HG03108 (cell line): Measurements from ENCODE around the gene TNNT1.
A peak's percentile ranks its signal among the peaks of the same experiment; 100 is the strongest.
"Not testable (repeated sequence)": the region's sequence is repeated elsewhere in the genome, so short reads cannot be mapped to it uniquely, and the experiment has no call there.

Experiments
- ATAC-seq: cut with Tn5 transposase; IDR thresholded peaks from one replicate; pipeline ENCODE4 v1.9.1; 2021; ENCODE audit warnings: moderate library complexity; ENCODE audit not compliant: unreplicated experiment

Gene TNNT1

GRCh38 chr19:55149078-55150003 lies at the start of gene TNNT1:
TNNT1 (minus strand) TSS chr19:55149206; CDS start chr19:55147157, 2,049 bp downstream.
- ATAC-seq = no peak

- ATAC-seq = no peak
Observed at GRCh38 chr19:55198651-55199050, 49.6 kb upstream of the TNNT1 start.

- no peak for ATAC-seq
Observed at GRCh38 chr19:55197528-55197927, 48.5 kb upstream of the TNNT1 start.

- ATAC-seq = no peak
Observed at GRCh38 chr19:55196803-55197202, 47.8 kb upstream of the TNNT1 start.

GRCh38 chr19:55193481-55193880 lies 44.5 kb upstream of the TNNT1 start:
- ATAC-seq = no peak

GRCh38 chr19:55189403-55189835 lies 40.4 kb upstream of the TNNT1 start:
- ATAC-seq = no peak

GRCh38 chr19:55188625-55189024 lies 39.6 kb upstream of the TNNT1 start:
- ATAC-seq = no peak

GRCh38 chr19:55186080-55186479 lies 37.1 kb upstream of the TNNT1 start:
- no peak for ATAC-seq

- no peak for ATAC-seq
Observed at GRCh38 chr19:55181740-55182139, 32.7 kb upstream of the TNNT1 start.

- ATAC-seq = no peak
Observed at GRCh38 chr19:55179606-55180484, 30.8 kb upstream of the TNNT1 start, which contains the start of gene SYT5. SYT5 (minus strand) TSS chr19:55180289; CDS start chr19:55179041, 1,248 bp downstream.

- peak; percentile 60 for ATAC-seq
Observed at GRCh38 chr19:55178781-55179599, 30.0 kb upstream of the TNNT1 start.

- no peak for ATAC-seq
Observed at GRCh38 chr19:55176076-55176475, 27.1 kb upstream of the TNNT1 start.

GRCh38 chr19:55175117-55175867 lies 26.3 kb upstream of the TNNT1 start:
- ATAC-seq = no peak

GRCh38 chr19:55174425-55175116 lies 25.6 kb upstream of the TNNT1 start:
- no peak for ATAC-seq

- ATAC-seq = no peak
Observed at GRCh38 chr19:55173714-55174409, 24.9 kb upstream of the TNNT1 start.

GRCh38 chr19:55173186-55173713 lies 24.2 kb upstream of the TNNT1 start:
- no peak for ATAC-seq

GRCh38 chr19:55172741-55173140 lies 23.7 kb upstream of the TNNT1 start:
- ATAC-seq = no peak

GRCh38 chr19:55172318-55172717 lies 23.3 kb upstream of the TNNT1 start:
- ATAC-seq = not testable (repeated sequence)
